ENCODE measurements around the gene KLF17. TPM values are rescaled to one million over a fixed set of nuclear protein-coding genes. Genes with fewer than 3 reads are reported as not detected.

Gene KLF17
- total RNA-seq (under 1 TPM in 3 of 7 donors, not detected in 4; 0.05 to 0.40 (median 0.23) TPM), polyA plus RNA-seq (under 1 TPM in 1 of 2 donors, not detected in 1; 0.10 TPM)
- long read RNA-seq, donor 1 = 0 reads
- long read RNA-seq, donor 2 = 0 reads
- long read RNA-seq, donor 3, partial matches to known transcripts = 2 of 2 reads
- long read RNA-seq, donor 3, other reads (novel, unspliced or antisense) = 0 of 2 reads

DNA sequence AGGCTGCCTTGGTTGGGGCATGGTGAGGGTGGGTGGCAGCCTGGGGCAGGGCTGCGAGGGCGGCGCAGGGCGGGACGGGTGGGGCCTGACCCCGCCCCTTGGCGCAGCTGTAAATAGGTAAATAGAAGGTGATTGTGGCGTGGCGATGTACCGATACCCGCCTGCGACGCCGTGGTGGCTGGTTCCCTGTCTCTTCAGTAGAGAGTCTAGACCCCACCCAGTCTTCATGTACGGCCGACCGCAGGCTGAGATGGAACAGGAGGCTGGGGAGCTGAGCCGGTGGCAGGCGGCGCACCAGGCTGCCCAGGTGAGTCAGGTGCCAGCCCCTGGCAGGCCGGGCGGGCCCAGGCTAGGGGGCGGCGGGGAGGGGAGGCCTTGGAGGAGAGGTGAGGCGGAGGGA lies at the start of gene KLF17:
TSS of gene KLF17 (plus strand) at position 140 of the 400 bp plus-strand sequence. CDS start at position 227, 87 bp downstream.
- Histone ChIP-seq H3K4me1 (ENCODE audit: insufficient read depth) (no peaks in the 10 kb centered on the region), H3K9me3 (no peaks in the 10 kb centered on the region), H3K4me3 (no peak within 1 kb of the TSS), H3K36me3 (no peaks in the 10 kb centered on the region), H3K27me3 (no peaks in the 10 kb centered on the region), H3K27ac (no peak within 1 kb of the TSS)
- DNase-seq = no peak
- intact Hi-C loops (cut with DNase I) = no loop called here
- TF ChIP-seq POLR2A (IDR thresholded peaks at IDR 0.05) (no peak), CTCF (IDR thresholded peaks at IDR 0.05) (no peak), EP300 (IDR thresholded peaks at IDR 0.05) (no peak)
- 95 to 97% (median 96%) methylated on average over 25 of the region's 25 CpGs for WGBS, 3 donors

DNA sequence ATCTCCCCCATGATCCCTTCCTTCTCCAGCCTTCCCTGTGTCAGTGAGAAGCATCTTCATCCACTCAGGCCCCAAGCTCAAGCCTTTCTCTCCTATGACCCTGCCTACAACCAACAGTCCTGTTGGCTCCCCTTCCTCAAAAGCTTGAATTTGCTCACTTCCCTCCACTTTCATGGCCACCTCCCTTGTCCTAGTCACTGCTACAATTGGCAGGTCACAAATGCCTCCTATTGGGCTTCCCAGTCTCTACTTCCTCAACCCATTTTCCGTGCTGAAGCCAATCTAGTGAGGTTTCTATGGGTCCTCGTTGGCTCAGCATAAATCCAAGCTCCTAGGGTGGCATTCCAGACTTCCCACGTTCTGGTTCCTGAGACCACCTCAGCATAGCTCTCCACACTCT lies 47.2 kb upstream of the KLF17 start:
- Histone ChIP-seq H3K4me3 (no peak overlapping the region), H3K36me3 (no peaks in the 10 kb centered on the region), H3K4me1 (ENCODE audit: insufficient read depth) (no peaks in the 10 kb centered on the region), H3K9me3 (no peaks in the 10 kb centered on the region), H3K27me3 (no peaks in the 10 kb centered on the region), H3K27ac (no peak overlapping the region)
- TF ChIP-seq CTCF (IDR thresholded peaks at IDR 0.05) (no peak), POLR2A (IDR thresholded peaks at IDR 0.05) (no peak), EP300 (IDR thresholded peaks at IDR 0.05) (no peak)
- WGBS, 3 donors = 67 to 82% (median 75%) methylated on average over 3 of the region's 3 CpGs
- intact Hi-C loops (cut with DNase I) = no loop called here
- DNase-seq = no peak

DNA sequence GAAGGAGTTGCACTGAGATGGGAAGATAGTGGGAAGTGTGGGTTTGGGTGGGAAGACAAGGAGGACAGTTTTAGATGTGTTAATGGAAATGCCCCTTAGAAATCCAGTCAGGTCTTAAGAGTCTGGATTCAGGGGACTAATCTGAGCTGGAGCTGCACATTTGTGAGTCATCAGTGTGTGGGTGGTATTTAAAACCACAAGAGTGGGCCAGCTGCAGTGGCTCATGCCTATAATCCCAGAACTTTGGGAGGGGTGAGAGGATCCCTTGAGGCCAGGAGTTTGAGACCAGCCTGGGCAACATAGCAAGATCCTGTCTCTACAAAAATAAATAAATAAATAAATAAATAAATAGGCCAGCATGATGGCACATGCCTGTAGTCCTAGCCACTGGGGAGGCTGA lies 46.4 kb upstream of the KLF17 start:
- no peak for DNase-seq
- no peaks in the 10 kb centered on the region for H3K27me3 ChIP-seq
- TF ChIP-seq EP300 (IDR thresholded peaks at IDR 0.05) (no peak), CTCF (IDR thresholded peaks at IDR 0.05) (no peak), POLR2A (IDR thresholded peaks at IDR 0.05) (no peak)
- H3K9me3 ChIP-seq = no peaks in the 10 kb centered on the region
- intact Hi-C loops (cut with DNase I) = no loop called here
- no peak overlapping the region for H3K4me3 ChIP-seq
- no peaks in the 10 kb centered on the region for H3K36me3 ChIP-seq
- H3K27ac ChIP-seq = no peak overlapping the region
- H3K4me1 ChIP-seq (ENCODE audit: insufficient read depth) = no peaks in the 10 kb centered on the region

DNA sequence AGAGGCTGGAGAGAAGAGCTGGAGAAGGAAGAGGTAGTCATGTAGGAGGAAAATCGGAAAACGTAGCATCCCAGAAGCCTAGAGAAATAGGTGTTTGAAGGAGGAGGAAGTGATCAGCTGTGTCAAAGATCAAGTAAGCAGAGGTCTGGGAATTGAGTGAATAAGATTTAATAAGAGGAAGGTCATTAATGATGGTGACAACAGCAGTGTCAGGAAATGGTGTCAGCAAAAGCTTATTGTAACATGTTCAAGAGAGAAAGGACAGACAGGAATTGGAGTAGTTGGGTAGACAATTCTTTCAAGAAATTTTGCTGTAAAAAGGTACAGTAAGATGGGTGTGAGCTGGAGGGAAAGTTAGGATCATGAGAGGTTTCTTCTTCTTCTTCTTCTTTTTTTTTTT lies 45.8 kb upstream of the KLF17 start:
- Histone ChIP-seq H3K27me3 (no peaks in the 10 kb centered on the region), H3K4me1 (ENCODE audit: insufficient read depth) (no peaks in the 10 kb centered on the region), H3K9me3 (no peaks in the 10 kb centered on the region), H3K36me3 (no peaks in the 10 kb centered on the region), H3K4me3 (no peak overlapping the region), H3K27ac (no peak overlapping the region)
- intact Hi-C loops (cut with DNase I) = no loop called here
- no peak for DNase-seq
- 88 to 93% (median 91%) methylated on average over 2 of the region's 2 CpGs for WGBS, 3 donors
- TF ChIP-seq EP300 (IDR thresholded peaks at IDR 0.05) = no peak
- no peak for TF ChIP-seq CTCF (IDR thresholded peaks at IDR 0.05)
- TF ChIP-seq POLR2A (IDR thresholded peaks at IDR 0.05) = no peak

All from ovary (tissue), 10 donors.